ENCODE measurements around the gene B4GALT5.
A peak's percentile ranks its signal among the peaks of the same experiment; 100 is the strongest.
"Not testable (repeated sequence)": the region's sequence is repeated elsewhere in the genome, so short reads cannot be mapped to it uniquely, and the experiment has no call there.

The B4GALT5 gene

GRCh38 chr20:49676581-49677291, 36.9 kb downstream of the B4GALT5 start:
- no peak for DNase-seq

- no peak for DNase-seq
Measured at GRCh38 chr20:49675368-49676151, 38.1 kb downstream of the B4GALT5 start.

- no peak for DNase-seq
Measured at GRCh38 chr20:49674383-49675352, 39.0 kb downstream of the B4GALT5 start.

- no peak for DNase-seq
Measured at GRCh38 chr20:49672096-49672664, 41.5 kb downstream of the B4GALT5 start.

GRCh38 chr20:49671433-49671832, 42.2 kb downstream of the B4GALT5 start:
- no peak for DNase-seq

- no peak for DNase-seq
Measured at GRCh38 chr20:49669601-49670189, 44.0 kb downstream of the B4GALT5 start.

- DNase-seq: not testable (repeated sequence)
Measured at GRCh38 chr20:49668878-49669195, 44.8 kb downstream of the B4GALT5 start.

- no peak for DNase-seq
Measured at GRCh38 chr20:49668181-49668877, 45.3 kb downstream of the B4GALT5 start.

GRCh38 chr20:49666911-49667310, 46.8 kb downstream of the B4GALT5 start:
- DNase-seq: no peak

- no peak for DNase-seq
Measured at GRCh38 chr20:49665796-49666195, 47.9 kb downstream of the B4GALT5 start.

- DNase-seq: no peak
Measured at GRCh38 chr20:49664612-49665313, 48.9 kb downstream of the B4GALT5 start.

GRCh38 chr20:49663112-49663511, 50.6 kb downstream of the B4GALT5 start:
- DNase-seq: no peak

GRCh38 chr20:49661560-49662329, 51.9 kb downstream of the B4GALT5 start:
- DNase-seq: no peak

- peak; percentile 17 for DNase-seq
Measured at GRCh38 chr20:49660912-49661311, 52.8 kb downstream of the B4GALT5 start.

- DNase-seq: peak; percentile 98
Measured at GRCh38 chr20:49659056-49659455, 54.6 kb downstream of the B4GALT5 start.

- peak; percentile 98 for DNase-seq
Measured at GRCh38 chr20:49658508-49658907, 55.2 kb downstream of the B4GALT5 start.

GRCh38 chr20:49657118-49657901, 56.4 kb downstream of the B4GALT5 start:
- no peak for DNase-seq

- DNase-seq: peak; percentile 94
Measured at GRCh38 chr20:49656304-49656703, 57.4 kb downstream of the B4GALT5 start.

GRCh38 chr20:49653925-49654434, 59.7 kb downstream of the B4GALT5 start:
- DNase-seq: no peak
